OCI-LY7 (cell line): ENCODE data around the gene P2RY8.

Experiments
- EZH2phosphoT487 ChIP-seq: fragments of 200-600 bp; sonication (generic); IDR thresholded peaks from 2 replicates; pipeline ENCODE4 v1.6.1; 2018; ENCODE audit warnings: low read depth, borderline replicate concordance, mild to moderate bottlenecking, mixed run types, antibody characterized with exemption, low read length, moderate library complexity, mixed read lengths
- TF ChIP-seq, protein P1 (sequence below): fragments of 200-600 bp; sonication (generic); conservative IDR thresholded peaks from 2 replicates; pipeline ENCODE4 v1.5.1; 2014; ENCODE audit warnings: mild to moderate bottlenecking, antibody characterized with exemption, low read length, moderate library complexity, mixed read lengths

DNA sequence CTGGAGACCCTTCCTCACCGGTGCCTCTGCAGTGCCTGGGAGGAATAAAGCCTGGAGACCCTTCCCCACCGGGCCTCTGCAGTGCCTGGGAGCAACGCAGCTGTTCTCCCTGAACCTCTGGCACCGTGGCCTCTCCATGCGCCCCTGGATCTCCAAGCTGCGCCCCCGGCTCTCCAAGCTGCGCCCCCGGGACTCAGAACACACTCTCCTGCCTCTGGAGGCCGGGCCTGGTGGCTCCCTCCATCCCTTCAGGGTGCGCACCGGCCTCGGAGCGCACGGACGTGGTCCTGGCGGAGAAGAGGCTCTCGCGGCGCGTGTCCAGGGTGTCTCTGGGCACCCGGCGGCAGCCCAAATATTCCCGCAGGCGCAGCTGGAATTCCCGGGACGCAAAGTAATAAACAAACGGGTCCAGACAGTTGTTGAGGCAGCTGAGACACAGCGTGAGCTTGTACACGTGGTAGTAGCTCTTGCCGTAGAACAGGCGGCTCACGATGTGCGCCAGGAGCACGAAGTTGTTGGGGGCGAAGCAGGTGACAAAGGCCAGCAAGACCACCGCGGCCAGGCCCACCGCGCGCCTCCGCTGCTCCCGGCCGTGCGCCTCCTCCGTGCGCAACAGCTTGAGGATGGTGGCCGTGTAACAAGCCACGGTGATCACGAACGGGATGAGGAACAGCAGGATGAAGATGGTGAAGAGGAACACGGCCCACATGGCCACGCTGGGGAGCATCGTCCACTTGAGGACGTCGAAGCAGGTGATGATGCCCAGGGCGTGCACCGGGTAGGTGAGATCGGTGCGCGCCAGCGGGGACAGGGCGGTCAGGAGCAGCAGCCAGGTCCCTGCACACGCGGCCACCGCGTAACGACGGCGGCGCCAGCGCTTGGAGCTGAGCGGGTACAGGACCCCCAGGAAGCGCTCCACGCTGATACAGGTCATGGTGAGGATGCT is 71.4 kb downstream of the P2RY8 start:
- TF ChIP-seq, protein P1, sequence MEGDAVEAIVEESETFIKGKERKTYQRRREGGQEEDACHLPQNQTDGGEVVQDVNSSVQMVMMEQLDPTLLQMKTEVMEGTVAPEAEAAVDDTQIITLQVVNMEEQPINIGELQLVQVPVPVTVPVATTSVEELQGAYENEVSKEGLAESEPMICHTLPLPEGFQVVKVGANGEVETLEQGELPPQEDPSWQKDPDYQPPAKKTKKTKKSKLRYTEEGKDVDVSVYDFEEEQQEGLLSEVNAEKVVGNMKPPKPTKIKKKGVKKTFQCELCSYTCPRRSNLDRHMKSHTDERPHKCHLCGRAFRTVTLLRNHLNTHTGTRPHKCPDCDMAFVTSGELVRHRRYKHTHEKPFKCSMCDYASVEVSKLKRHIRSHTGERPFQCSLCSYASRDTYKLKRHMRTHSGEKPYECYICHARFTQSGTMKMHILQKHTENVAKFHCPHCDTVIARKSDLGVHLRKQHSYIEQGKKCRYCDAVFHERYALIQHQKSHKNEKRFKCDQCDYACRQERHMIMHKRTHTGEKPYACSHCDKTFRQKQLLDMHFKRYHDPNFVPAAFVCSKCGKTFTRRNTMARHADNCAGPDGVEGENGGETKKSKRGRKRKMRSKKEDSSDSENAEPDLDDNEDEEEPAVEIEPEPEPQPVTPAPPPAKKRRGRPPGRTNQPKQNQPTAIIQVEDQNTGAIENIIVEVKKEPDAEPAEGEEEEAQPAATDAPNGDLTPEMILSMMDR: no peak
- no peak for TF ChIP-seq EZH2phosphoT487
